Measurements from ENCODE around the gene ZNF200. TPM values are rescaled to one million over a fixed set of nuclear protein-coding genes. Genes with fewer than 3 reads are reported as not detected.
A peak's percentile ranks its signal among the peaks of the same experiment; 100 is the strongest.

Gene ZNF200
- total RNA-seq, 1 experiment from 2014 or later, result 11.5 TPM

DNA sequence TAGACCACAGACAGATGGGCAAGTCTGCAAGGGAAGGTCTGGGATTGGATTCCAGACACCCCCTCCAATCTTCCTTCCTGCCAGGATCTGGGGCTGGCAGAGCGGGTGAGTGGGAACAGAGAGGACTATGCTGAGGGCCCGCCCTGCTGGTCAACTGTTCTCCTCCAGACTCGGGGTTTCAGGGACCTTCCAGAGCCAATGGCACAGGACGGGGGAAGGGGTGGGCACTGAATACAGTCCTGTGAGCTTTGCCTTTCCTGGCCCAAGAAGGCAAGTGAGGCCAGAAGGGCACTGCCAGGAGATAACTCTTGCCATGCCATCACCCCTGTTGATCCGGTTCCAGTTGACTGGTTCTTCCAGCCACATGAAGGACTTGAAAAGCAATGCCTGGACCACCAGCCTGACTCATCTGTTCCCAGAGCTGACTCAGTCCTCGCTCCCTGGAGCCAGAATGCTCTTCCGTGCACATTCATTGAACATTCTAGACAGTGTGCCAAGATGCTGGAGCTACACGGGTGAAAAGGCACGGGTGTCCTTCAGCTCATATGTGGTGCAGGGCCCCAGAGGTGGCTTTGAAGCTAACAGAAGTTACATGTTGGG, 22.0 kb upstream of the ZNF200 start:
- in situ Hi-C loops (cut with HindIII; ENCODE audit: low pct_unique_long_range_greater_than_20kb, low sequenced_read_pairs), result no loop called here
- no peak for DNase-seq (ENCODE audit: low read depth, low spot score)

DNA sequence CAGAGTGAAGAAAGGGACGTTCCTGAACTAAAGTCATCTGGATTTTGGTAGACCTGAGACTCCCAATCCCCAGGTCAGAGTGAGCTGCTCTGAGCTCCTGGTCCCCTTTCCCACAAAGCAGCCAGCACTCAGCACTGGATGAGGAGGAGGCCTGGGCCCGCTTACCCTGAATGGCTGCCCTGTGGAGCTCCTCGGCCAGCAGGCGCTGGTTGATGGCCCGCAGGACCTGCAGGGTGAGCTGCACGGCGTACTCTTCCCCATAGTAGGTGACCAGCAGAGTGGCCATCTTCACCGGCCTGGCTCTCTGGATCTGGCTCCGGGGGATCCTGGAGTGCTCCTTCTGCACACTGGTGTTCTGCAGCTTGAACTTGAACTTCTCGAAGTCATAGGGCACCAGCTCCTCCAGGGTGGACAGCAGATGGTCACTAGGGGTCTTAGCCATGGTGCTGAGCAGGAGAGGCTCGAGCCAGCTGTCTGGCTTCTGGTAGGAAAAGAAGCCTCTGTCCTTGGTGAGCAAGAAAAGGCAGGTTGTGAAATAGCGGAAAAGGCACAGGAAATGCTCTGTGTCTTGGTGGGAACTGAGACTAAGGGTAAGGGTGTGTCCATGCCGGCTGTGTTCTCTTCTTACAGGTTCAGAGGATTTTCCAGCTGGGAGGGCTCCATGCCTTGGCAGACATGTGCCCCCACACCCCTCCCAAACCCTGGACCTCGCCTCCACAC, 21.3 kb upstream of the ZNF200 start, which contains the start of gene MEFV:
Gene MEFV (minus strand): TSS at position 488 of the 720 bp plus-strand sequence. CDS start 46 bp downstream, at position 442.
- DNase-seq (ENCODE audit: low read depth, low spot score), result no peak
- in situ Hi-C loops (cut with HindIII; ENCODE audit: low pct_unique_long_range_greater_than_20kb, low sequenced_read_pairs), result no loop called here

- DNase-seq (ENCODE audit: low read depth, low spot score), result no peak
- in situ Hi-C loops (cut with HindIII; ENCODE audit: low pct_unique_long_range_greater_than_20kb, low sequenced_read_pairs), result no loop called here
Measured at GRCh38 chr16:3254309-3254708, 19.4 kb upstream of the ZNF200 start.

DNA sequence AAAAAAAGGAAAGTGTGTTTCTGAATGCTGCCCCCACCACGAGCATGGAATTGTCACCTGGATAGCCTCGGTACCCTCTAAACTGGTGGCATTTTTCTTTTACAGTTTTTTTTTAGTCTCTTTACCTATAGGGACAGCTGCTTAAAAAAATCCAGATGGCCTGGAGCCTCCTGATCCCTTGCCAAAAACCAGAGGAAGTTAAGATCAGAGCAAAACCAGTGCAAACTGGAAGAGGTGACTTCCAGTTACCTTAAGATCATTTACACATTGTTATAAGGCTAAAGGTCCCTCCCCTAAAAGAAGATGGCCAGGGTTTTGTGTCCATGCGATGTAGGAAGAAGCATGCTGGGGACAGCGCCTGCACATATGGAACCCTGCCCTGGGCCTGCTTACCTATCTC, 18.0 kb upstream of the ZNF200 start:
- in situ Hi-C loops (cut with HindIII; ENCODE audit: low pct_unique_long_range_greater_than_20kb, low sequenced_read_pairs), result no loop called here

DNA sequence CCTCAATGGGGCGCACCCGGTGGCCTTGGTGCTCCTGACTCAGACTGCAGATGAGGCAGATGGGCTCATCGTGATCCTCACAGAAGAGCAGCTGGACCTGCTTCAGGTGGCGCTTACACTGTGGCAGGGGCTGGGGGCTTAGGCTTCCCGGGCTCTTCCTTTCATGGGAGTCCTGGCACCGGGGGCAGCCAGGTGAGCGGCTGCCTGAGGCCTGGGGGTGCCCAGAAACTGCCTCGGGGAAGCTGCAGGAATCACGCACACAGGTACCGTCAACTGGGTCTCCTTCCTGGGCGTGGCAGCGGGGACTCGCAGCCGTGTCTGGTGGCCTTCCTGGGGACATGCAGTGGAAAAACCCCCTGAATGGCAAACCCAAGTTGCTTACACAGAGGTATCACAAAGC, 14.5 kb upstream of the ZNF200 start:
- no peak for DNase-seq (ENCODE audit: low read depth, low spot score)
- in situ Hi-C loops (cut with HindIII; ENCODE audit: low pct_unique_long_range_greater_than_20kb, low sequenced_read_pairs), result no loop called here

More for the DNA sequence above, 18.0 kb upstream of the ZNF200 start:
- no peak for DNase-seq (ENCODE audit: low read depth, low spot score)

- in situ Hi-C loops (cut with HindIII; ENCODE audit: low pct_unique_long_range_greater_than_20kb, low sequenced_read_pairs), result no loop called here
- DNase-seq (ENCODE audit: low read depth, low spot score), result no peak
Measured at GRCh38 chr16:3249020-3249419, 14.1 kb upstream of the ZNF200 start.

GRCh38 chr16:3248596-3248995, 13.6 kb upstream of the ZNF200 start:
- DNase-seq (ENCODE audit: low read depth, low spot score), result no peak

GRCh38 chr16:3246876-3247275, 11.9 kb upstream of the ZNF200 start:
- in situ Hi-C loops (cut with HindIII; ENCODE audit: low pct_unique_long_range_greater_than_20kb, low sequenced_read_pairs), result no loop called here
- no peak for DNase-seq (ENCODE audit: low read depth, low spot score)

More at GRCh38 chr16:3248596-3248995, 13.6 kb upstream of the ZNF200 start:
- in situ Hi-C loops (cut with HindIII; ENCODE audit: low pct_unique_long_range_greater_than_20kb, low sequenced_read_pairs), result no loop called here

DNA sequence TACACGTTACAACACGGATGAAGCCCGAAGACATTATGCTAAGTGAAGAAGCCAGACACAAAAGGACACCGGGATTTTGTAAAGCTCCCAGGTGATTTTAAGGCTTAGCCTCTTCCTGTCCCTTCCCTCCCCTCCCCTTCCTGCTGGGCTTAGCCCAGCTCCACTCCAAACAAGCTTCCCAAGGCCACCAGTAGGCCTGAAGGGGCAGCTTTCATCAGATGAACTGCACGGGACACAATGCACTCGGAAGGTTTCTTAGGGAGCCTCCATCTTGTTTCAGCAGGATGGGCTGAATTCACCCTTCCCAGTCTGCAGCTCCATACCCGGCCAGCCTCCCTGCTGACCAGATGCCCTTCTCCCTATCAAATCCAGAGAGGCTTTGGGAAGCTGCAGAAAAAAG, 11.0 kb upstream of the ZNF200 start:
- no peak for DNase-seq (ENCODE audit: low read depth, low spot score)
- in situ Hi-C loops (cut with HindIII; ENCODE audit: low pct_unique_long_range_greater_than_20kb, low sequenced_read_pairs), result no loop called here

- no peak for DNase-seq (ENCODE audit: low read depth, low spot score)
- in situ Hi-C loops (cut with HindIII; ENCODE audit: low pct_unique_long_range_greater_than_20kb, low sequenced_read_pairs), result no loop called here
Measured at GRCh38 chr16:3243882-3244281, 8.9 kb upstream of the ZNF200 start.

GRCh38 chr16:3242709-3243108, 7.8 kb upstream of the ZNF200 start:
- in situ Hi-C loops (cut with HindIII; ENCODE audit: low pct_unique_long_range_greater_than_20kb, low sequenced_read_pairs), result no loop called here
- no peak for DNase-seq (ENCODE audit: low read depth, low spot score)

DNA sequence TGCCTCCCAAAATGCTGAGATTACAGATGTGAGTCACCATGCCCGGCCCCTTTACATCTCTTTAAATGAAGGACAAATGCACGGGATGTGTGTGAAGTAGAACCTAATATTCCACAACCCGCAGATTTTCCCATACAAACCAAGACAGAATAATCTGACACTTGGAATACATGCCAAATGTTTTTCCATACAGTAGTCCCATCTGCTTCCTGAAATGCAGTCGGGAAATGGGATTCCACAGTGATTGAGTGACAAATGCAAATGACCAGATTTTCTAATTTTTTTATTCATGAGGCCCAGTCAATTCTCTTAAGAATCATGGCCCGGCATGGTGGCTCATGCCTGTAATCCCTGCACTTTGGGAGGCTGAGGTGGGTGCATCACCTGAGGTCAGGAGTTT, 6.8 kb upstream of the ZNF200 start:
- DNase-seq (ENCODE audit: low read depth, low spot score), result no peak
- in situ Hi-C loops (cut with HindIII; ENCODE audit: low pct_unique_long_range_greater_than_20kb, low sequenced_read_pairs), result no loop called here

DNA sequence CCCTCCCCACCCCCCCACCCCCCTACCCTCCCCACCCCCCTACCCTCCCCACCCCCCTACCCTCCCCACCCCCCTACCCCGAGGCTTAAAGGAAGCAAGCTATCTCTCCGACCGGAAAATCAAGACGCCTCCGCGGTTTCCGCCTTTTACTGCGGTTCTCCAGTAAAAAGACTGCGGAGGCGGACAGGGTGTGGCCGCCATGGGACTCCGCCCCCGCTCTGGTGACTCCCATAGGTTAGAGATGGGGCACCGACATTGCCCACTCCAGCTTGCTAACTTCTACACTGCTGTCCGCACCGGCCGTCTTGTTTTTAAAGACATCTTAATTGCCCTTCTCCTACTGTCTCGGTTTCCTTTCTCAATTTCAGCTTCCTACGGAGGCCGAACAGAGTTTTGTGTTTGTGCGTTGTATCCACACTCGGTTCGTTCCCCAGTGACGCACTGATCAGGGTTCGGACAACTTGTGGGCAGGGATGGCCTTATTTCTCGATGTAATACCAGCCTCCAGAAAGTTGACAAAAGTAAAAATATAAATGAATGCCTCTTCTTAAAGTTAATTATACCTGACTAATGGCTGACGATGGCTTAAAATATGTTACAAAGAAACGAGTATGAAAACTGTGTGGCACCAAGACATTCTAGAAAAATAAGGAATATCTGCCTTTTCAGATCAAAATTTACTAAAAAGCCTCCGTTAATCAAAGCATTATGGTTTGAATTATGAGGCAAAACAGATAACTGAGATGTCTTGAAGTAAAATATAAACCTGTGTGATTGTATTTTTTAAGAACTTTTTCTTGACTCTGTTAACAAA, 1.1 kb upstream of the ZNF200 start:
- peak; percentile 92 for DNase-seq (ENCODE audit: low read depth, low spot score)
- in situ Hi-C loops (cut with HindIII; ENCODE audit: low pct_unique_long_range_greater_than_20kb, low sequenced_read_pairs), result no loop called here

- in situ Hi-C loops (cut with HindIII; ENCODE audit: low pct_unique_long_range_greater_than_20kb, low sequenced_read_pairs), result no loop called here
- DNase-seq (ENCODE audit: low read depth, low spot score), result no peak
Measured at GRCh38 chr16:3234543-3234856, 458 bp downstream of the ZNF200 start.

- DNase-seq (ENCODE audit: low read depth, low spot score), result no peak
- in situ Hi-C loops (cut with HindIII; ENCODE audit: low pct_unique_long_range_greater_than_20kb, low sequenced_read_pairs), result no loop called here
Measured at GRCh38 chr16:3223913-3224515, 10.9 kb downstream of the ZNF200 start.

- in situ Hi-C loops (cut with HindIII; ENCODE audit: low pct_unique_long_range_greater_than_20kb, low sequenced_read_pairs), result no loop called here
Measured at GRCh38 chr16:3220839-3221238, 14.1 kb downstream of the ZNF200 start.

GRCh38 chr16:3216263-3216640, 18.7 kb downstream of the ZNF200 start:
- in situ Hi-C loops (cut with HindIII; ENCODE audit: low pct_unique_long_range_greater_than_20kb, low sequenced_read_pairs), result no loop called here
- DNase-seq (ENCODE audit: low read depth, low spot score), result no peak

More at GRCh38 chr16:3220839-3221238, 14.1 kb downstream of the ZNF200 start:
- no peak for DNase-seq (ENCODE audit: low read depth, low spot score)

- DNase-seq (ENCODE audit: low read depth, low spot score), result no peak
- in situ Hi-C loops (cut with HindIII; ENCODE audit: low pct_unique_long_range_greater_than_20kb, low sequenced_read_pairs), result no loop called here
Measured at GRCh38 chr16:3215601-3216262, 19.2 kb downstream of the ZNF200 start.
